Inflammatory macrophage treated with lipopolysaccharide for 4 hours (primary cell): ENCODE data around the gene TBC1D2B.

Source experiments
- DNase-seq: peaks from one replicate; pipeline ENCODE4 v3.0.0-alpha.2; 2020

Gene TBC1D2B

GRCh38 chr15:78093242-78094020 lies 15.9 kb upstream of the TBC1D2B start:
- DNase-seq: no peak

GRCh38 chr15:78092261-78093041 lies 14.9 kb upstream of the TBC1D2B start, which contains the start of gene SH2D7:
Gene SH2D7 (plus strand): TSS chr15:78092561. CDS start chr15:78092585, 24 bp downstream.
- no peak for DNase-seq

- DNase-seq: no peak
Measured at GRCh38 chr15:78090422-78091063, 13.0 kb upstream of the TBC1D2B start.

GRCh38 chr15:78088773-78089080 lies 11.2 kb upstream of the TBC1D2B start:
- no peak for DNase-seq

GRCh38 chr15:78087951-78088772 lies 10.7 kb upstream of the TBC1D2B start:
- DNase-seq: peak; percentile 90

- peak; percentile 72 for DNase-seq
Measured at GRCh38 chr15:78085928-78086327, 8.4 kb upstream of the TBC1D2B start.

- DNase-seq: no peak
Measured at GRCh38 chr15:78084449-78084750, 6.9 kb upstream of the TBC1D2B start.

- DNase-seq: peak; percentile 29
Measured at GRCh38 chr15:78083687-78084448, 6.4 kb upstream of the TBC1D2B start.

- DNase-seq: no peak
Measured at GRCh38 chr15:78083186-78083585, 5.7 kb upstream of the TBC1D2B start.

GRCh38 chr15:78082743-78083110 lies 5.2 kb upstream of the TBC1D2B start:
- no peak for DNase-seq

GRCh38 chr15:78082106-78082742 lies 4.7 kb upstream of the TBC1D2B start:
- DNase-seq: peak; percentile 96

GRCh38 chr15:78080088-78080460 lies 2.6 kb upstream of the TBC1D2B start:
- no peak for DNase-seq

- peak; percentile 27 for DNase-seq
Measured at GRCh38 chr15:78079298-78080087, 2.0 kb upstream of the TBC1D2B start.

GRCh38 chr15:78077871-78078210 lies 330 bp upstream of the TBC1D2B start:
- DNase-seq: no peak

- no peak for DNase-seq
Measured at GRCh38 chr15:78076231-78077052, 1.1 kb downstream of the TBC1D2B start.

GRCh38 chr15:78075490-78076230 lies 1.9 kb downstream of the TBC1D2B start:
- DNase-seq: peak; percentile 37

GRCh38 chr15:78073046-78073787 lies 4.3 kb downstream of the TBC1D2B start:
- DNase-seq: no peak

GRCh38 chr15:78072080-78072892 lies 5.2 kb downstream of the TBC1D2B start:
- DNase-seq: peak; percentile 79
